Stimulated activated CD8-positive, alpha-beta memory T cell treated with anti-CD3 and anti-CD28 coated beads, Interleukin-4, amount 100 ng/mL, for 48 hours (primary cell): ENCODE measurements around the gene TMEM181.
"Not testable (repeated sequence)": the region's sequence is repeated elsewhere in the genome, so short reads cannot be mapped to it uniquely, and the experiment has no call there.

Experiments
- DNase-seq: peaks from one replicate; pipeline ENCODE4 v3.0.0-alpha.2; 2020

Gene TMEM181, protein sequence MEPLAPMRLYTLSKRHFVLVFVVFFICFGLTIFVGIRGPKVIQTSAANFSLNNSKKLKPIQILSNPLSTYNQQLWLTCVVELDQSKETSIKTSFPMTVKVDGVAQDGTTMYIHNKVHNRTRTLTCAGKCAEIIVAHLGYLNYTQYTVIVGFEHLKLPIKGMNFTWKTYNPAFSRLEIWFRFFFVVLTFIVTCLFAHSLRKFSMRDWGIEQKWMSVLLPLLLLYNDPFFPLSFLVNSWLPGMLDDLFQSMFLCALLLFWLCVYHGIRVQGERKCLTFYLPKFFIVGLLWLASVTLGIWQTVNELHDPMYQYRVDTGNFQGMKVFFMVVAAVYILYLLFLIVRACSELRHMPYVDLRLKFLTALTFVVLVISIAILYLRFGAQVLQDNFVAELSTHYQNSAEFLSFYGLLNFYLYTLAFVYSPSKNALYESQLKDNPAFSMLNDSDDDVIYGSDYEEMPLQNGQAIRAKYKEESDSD

DNA sequence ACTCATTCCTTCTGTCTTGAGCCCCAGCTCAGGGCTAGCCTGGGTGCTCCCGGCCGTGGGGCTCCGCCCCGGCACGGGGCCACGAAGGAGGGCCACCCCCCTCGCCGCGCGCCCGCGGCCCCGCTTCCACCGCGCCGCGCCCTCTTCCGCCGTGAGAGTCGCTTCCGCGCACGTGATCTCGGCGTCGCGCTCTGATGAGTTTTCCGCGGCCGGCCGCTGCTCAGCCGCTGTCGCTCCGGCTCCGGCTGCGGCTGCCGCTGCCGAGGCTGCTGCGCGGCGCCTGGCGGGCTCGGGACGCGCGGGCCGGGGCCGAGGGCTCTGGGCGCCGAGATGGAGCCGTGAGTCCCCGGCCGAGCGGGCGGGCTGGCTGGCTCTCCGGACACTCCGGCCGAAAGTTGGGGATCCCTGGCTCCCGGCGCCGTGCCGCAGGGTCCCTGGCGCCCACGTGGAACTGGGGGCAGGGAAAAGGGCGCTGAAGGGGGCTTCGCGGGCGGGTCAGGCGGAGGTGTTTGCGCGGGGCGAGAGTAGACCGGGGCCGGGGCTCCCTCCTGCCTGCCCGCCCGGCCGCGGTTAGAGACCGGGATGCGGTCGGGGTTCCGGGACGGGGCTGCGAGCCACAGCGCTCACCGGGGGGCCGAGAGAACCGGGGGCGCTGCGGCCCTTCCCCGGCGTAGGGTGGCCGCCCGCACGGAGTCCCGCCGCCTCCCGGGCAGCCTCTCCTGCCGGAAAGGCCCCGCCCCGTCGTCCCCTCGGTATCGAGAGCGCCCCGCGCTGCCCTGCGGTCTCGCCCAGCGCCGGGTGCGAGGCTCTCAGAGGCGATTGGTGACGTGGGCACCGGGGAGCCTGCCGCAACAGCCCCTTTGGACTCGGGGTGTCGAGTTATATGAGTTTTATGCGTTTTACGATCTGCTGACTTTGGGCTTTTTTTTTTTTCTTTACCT, at the start of gene TMEM181:
Gene TMEM181 (plus strand): TSS at position 197 of the 941 bp plus-strand sequence. CDS start 134 bp downstream, at position 331.
- DNase-seq, result peak; percentile 91

DNA sequence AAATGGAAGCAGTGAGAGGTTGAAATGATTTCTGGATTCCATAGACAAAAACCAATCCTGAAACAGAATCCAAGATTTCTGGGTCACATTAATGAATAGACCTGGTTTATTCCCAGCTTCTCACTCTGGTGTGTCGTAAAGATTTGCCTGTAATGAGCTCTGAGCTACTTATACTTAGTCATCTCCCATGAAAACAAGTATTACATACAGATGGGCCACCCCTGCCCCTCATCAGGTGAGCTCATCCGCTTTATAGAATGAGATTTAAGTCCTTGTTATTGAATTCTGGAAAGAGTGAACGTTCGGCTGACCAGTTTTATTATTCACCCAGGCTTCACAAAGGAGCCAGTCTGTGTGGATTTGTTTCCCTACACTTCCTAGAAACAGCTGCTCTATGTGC, 47.1 kb upstream of the TMEM181 start:
- DNase-seq, result no peak

DNA sequence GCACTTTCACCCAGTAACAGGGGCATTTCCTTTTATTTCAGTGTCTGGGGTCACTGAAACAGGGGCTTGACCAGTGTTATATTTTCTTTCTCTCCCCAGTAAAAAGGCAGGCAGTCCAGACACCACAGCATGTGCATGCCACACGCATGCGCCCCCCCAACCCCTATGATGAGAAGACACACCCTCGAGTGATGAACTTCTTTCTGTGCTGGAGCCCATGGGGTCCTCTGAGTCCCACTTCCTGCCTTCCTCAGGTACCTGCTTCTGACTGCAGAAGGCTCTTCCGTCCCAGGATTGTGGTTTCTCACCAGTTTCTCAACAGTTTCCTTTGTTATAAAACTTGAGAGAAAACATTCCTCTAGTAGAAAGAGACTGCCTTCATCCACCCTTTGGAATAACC, 45.7 kb upstream of the TMEM181 start:
- no peak for DNase-seq

DNA sequence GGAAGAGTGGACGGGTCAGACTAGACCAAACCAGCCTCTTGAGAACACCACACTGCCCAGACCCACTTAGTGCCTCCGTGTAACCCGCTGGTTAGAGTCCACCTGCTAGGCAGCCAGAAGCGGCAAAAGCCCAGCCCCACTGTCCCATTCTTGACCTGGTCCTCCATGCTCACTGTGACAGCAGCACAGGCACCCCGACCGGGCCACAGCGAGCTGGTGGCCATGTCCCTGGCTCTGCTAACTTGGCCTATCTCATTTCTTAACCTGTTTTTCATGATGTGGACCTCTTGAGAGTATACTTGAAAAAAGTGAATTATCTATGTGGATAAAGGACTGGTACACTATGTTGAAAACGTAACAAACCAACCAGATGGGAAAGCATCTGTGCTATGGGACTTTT, 44.9 kb upstream of the TMEM181 start:
- no peak for DNase-seq

DNA sequence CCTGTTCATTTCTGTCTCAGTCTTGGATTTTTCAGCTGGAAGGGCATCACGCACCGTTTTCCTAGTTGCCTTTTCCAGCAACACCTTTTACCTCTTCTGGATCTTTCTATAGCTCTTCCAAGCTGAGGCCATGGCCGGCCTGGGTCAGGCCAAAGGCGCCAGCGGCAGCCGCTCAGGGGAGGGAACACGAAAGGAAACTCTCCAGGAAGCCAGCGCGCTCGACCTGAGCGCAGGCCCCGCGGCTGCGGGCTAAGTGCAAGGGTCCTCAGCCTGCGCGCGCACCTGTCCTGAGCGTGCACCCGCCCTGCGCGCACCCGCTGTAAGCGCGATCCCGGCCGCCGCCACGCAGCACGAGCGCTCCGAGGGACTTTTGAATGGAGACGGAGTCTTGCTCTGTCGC, 43.8 kb upstream of the TMEM181 start:
- no peak for DNase-seq

GRCh38 chr6:158517038-158517437, 42.9 kb upstream of the TMEM181 start:
- DNase-seq, result no peak

- DNase-seq, result no peak
Observed at GRCh38 chr6:158517581-158517980, 42.3 kb upstream of the TMEM181 start.

DNA sequence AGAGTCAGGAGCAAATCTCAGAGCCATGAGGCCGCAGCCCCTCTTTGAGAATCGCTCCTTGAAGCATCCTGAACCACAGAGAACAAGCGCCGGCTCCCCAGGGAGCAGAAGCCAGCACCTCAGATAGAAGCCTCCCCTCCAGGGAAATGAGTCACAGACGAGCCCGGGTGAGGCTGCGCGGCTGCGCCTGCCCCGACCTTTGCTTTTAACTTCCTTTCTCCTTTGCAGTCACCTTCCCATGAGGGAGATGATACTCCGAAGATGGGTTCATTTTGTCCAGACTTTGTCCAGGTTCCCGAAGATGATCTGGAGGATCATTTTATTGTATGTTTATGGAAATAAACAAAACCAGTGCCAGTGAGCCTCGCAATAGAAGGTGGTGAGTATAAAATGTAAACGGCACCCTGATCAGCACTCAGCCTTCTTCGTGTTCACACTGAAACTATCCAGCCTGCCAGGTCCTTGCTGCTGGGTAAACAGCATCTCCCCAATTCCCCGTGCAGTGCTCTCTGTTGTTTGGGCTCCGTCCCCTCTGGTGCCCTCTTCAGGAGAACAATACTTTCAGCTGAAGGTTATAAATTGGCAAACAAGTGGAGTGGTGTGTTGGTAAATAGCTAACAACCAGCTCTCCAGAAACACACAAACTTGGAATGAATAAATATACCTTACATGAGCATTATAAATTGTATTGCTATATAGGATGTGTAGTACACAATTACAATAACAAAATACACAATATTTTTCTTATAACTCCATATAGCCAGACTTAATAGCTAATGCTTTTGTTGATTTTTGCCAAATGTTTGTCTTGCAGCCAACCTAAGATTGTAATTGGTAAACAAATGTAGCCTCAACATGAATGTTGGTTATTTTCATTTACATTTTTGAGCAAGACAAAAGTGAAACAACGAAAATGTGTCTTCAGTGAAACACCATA, 41.4 kb upstream of the TMEM181 start:
- peak; percentile 68 for DNase-seq

DNA sequence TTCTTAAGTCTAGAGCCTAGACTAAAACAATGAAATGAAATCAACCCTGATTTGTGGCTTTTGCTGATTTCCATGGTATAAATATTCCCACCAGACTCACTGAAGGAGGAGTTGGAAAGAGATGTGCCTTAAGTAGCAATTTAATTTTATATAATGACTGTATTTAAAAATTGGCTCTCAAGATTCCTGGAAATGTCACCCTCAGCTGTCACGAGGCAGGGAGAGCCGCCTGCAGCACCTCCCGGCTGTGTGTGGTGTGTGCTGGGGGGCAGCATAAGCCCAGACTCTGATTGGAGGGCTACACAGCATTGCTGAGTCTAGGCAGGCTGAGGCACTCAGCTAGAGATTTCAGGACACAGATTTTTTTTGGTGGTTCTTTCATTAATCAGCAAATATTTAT, 40.6 kb upstream of the TMEM181 start:
- no peak for DNase-seq

- DNase-seq, result no peak
Observed at GRCh38 chr6:158519761-158520160, 40.1 kb upstream of the TMEM181 start.

- not testable (repeated sequence) for DNase-seq
Observed at GRCh38 chr6:158520975-158521374, 38.9 kb upstream of the TMEM181 start.

GRCh38 chr6:158521759-158522158, 38.1 kb upstream of the TMEM181 start:
- DNase-seq, result no peak

DNA sequence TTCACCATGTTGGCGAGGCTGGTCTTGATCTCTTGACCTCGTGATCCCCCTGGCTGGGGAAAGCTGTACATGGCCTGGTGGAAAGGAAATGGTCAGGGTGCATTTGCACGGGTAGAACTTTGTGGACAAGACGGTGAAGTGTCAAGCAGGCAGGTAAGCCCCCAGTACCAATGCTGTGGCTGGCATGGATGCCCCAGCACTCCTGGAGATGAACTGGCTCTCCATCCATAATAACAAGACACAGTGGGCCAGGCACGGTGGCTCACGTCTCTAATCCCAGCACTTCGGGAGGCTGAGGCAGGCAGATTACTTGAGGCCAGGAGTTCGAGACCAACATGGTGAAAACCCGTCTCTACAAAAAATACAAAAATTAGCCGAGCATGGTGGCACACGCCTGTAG, 37.3 kb upstream of the TMEM181 start:
- DNase-seq, result no peak

GRCh38 chr6:158524311-158524710, 35.6 kb upstream of the TMEM181 start:
- no peak for DNase-seq

DNA sequence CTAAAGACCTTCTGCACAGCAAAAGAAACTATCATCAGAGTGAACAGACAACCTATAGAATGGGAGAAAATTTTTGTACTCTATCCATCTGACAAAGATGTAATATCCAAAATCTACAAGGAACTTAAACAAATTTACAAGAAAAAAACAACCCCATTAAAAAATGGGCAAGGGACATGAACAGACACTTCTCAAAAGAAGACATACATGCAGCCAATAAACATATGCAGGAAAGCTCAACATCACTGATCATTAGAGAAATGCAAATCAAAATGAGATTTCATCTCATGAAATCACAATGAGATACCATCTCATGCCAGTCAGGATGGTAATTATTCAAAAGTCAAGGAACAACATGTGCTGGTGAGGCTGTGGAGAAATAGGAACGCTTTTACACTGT, 32.0 kb upstream of the TMEM181 start:
- not testable (repeated sequence) for DNase-seq

- DNase-seq, result no peak
Observed at GRCh38 chr6:158528826-158529225, 31.1 kb upstream of the TMEM181 start.

GRCh38 chr6:158529629-158530028, 30.3 kb upstream of the TMEM181 start:
- DNase-seq, result no peak

- DNase-seq, result no peak
Observed at GRCh38 chr6:158531566-158531965, 28.3 kb upstream of the TMEM181 start.

- DNase-seq, result no peak
Observed at GRCh38 chr6:158531970-158532369, 27.9 kb upstream of the TMEM181 start.

DNA sequence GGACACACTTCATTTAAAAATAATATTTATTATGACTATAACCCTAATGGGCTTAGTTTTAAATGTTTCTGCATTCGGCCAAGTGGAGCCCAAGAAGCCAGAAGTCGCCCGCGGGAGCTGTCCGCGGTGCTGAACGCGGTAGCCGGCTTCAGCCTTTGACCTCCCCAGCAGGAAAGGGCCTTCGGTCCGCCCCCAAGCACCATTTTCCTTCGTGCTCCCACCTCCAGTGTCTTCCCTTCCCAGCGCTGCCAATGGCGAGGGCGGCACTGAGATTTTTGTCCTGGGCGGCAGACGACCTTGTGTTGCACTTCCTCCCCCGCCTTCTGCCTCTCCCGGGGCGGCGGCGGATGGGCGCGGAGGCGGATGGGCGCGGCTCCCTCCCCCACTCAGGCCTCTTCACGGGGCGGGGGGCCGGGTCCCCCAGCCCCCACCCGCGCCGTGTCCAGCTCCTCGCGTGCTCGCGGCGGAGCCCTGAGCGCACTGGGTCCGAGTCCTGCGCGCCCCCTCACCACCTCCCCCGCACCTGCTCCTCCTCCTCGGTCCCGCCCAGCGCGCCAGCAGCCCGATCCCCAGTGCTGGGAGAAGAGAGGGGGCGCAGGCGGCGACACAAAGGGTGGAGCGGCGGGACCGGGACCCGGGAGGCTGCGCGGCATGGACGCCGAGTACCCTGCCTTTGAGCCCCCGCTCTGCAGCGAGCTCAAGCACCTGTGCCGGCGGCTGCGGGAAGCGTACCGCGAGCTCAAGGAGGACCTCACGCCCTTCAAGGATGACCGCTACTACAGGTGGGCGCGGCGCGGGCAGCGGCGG, 23.6 kb upstream of the TMEM181 start:
- peak; percentile 81 for DNase-seq
